DOHH2 (cell line): ENCODE data around the gene ABI3.

Source experiments
- EZH2phosphoT487 ChIP-seq: fragments of 200-600 bp; sonication (generic); IDR thresholded peaks from 2 replicates; pipeline ENCODE4 v1.6.1; 2017; ENCODE audit warnings: borderline replicate concordance, mild to moderate bottlenecking, antibody characterized with exemption, low read length, moderate library complexity, mixed read lengths
- TF ChIP-seq, protein P1 (sequence below): fragments of 200-600 bp; sonication (generic); IDR thresholded peaks from one replicate; pipeline ENCODE4 v1.5.1; 2014; ENCODE audit warnings: antibody characterized with exemption, mild to moderate bottlenecking, low read depth, low read length; ENCODE audit not compliant: poor library complexity, severe bottlenecking

DNA sequence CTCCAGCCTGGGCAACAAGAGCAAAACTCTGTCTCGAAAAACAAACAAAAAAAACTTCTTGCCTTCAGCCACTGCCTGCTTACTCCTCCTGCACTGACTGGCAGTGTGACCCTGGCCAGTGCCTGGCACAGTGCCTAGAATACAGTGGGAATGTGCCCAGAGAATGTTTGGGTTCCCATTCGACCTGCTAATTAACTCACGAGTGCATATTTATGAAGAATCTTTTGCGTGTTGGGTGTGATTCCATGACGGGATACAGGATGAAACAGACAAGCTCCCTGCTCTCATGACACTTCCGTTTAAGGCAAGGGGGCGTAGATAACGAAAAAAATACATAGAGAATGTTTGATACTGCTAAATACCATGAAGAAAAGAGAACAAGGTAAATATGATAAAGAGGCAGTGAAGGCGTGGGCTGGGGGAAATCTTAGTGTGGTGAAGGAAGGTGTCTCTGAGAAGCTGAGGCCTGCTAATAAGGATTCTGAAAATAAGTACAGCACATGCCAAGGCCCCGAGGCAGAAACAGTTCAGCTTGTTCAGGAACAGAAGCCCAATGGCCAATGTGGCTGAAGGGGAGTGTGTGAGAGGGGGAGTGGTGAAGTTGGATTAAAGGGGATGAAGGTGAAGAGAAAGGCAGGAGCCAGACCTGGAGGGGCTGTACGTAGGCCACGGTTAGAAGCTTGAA, 4.3 kb downstream of the ABI3 start:
- TF ChIP-seq, protein P1, sequence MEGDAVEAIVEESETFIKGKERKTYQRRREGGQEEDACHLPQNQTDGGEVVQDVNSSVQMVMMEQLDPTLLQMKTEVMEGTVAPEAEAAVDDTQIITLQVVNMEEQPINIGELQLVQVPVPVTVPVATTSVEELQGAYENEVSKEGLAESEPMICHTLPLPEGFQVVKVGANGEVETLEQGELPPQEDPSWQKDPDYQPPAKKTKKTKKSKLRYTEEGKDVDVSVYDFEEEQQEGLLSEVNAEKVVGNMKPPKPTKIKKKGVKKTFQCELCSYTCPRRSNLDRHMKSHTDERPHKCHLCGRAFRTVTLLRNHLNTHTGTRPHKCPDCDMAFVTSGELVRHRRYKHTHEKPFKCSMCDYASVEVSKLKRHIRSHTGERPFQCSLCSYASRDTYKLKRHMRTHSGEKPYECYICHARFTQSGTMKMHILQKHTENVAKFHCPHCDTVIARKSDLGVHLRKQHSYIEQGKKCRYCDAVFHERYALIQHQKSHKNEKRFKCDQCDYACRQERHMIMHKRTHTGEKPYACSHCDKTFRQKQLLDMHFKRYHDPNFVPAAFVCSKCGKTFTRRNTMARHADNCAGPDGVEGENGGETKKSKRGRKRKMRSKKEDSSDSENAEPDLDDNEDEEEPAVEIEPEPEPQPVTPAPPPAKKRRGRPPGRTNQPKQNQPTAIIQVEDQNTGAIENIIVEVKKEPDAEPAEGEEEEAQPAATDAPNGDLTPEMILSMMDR = no peak
- TF ChIP-seq EZH2phosphoT487 = no peak
